ENCODE data around the gene ALLC. TPM values are rescaled to one million over a fixed set of nuclear protein-coding genes. Genes with fewer than 3 reads are reported as not detected.
A peak's percentile ranks its signal among the peaks of the same experiment; 100 is the strongest.
"Not testable (repeated sequence)": the region's sequence is repeated elsewhere in the genome, so short reads cannot be mapped to it uniquely, and the experiment has no call there.

Gene ALLC
- total and polyA plus RNA-seq, 7 experiments from 2014 or later: not detected

- H3K4me1 Mint-ChIP-seq: no peaks in the 10 kb centered on the region
- H3K27me3 ChIP-seq (ENCODE audit: control insufficient read depth in 2 of 2, insufficient read depth in 2 of 2, low read length in 2 of 2): no peaks in the 10 kb centered on the region
- H3K4me1 ChIP-seq (ENCODE audit: control insufficient read depth in 2 of 2, insufficient read depth in 2 of 2, low read length in 2 of 2): no peaks in the 10 kb centered on the region
- ChIA-PET POLR2A (no interaction called here), CTCF (no interaction called here)
- ATAC-seq (no peak), DNase-seq (no peak)
- H3K36me3 Mint-ChIP-seq: no peaks in the 10 kb centered on the region
- H3K27ac Mint-ChIP-seq: peak overlapping the region in 1 of 9 donors; percentile 41
- H3K4me3 Mint-ChIP-seq: no peak overlapping the region
- no peaks in the 10 kb centered on the region for H3K9me3 ChIP-seq (ENCODE audit: control insufficient read depth in 2 of 3, low read length in 3 of 3)
- peaks cover 0 to 10% (median 0%) of the 10 kb centered on the region in 5 donors for H3K27me3 Mint-ChIP-seq
- no peaks in the 10 kb centered on the region for H3K9me3 Mint-ChIP-seq
- no peak overlapping the region for H3K4me3 ChIP-seq (ENCODE audit: low read length)
- H3K36me3 ChIP-seq (ENCODE audit: control insufficient read depth in 2 of 3, insufficient read depth in 3 of 3, low read length in 3 of 3): no peaks in the 10 kb centered on the region
- intact Hi-C loops (cut with micrococcal nuclease): no loop called here
- no peak overlapping the region for H3K27ac ChIP-seq (ENCODE audit: low read depth, low read length)
These were observed 22.6 kb upstream of the ALLC start for GRCh38 chr2:3635171-3635974.

- ATAC-seq; H3K27ac ChIP-seq (ENCODE audit: low read depth, low read length); intact Hi-C loops (cut with micrococcal nuclease); H3K9me3 ChIP-seq (ENCODE audit: control insufficient read depth in 2 of 3, low read length in 3 of 3); H3K4me1 ChIP-seq (ENCODE audit: control insufficient read depth in 2 of 2, insufficient read depth in 2 of 2, low read length in 2 of 2); POLR2A ChIA-PET; H3K4me3 ChIP-seq (ENCODE audit: low read length); H3K4me1 Mint-ChIP-seq; H3K4me3 Mint-ChIP-seq; H3K36me3 Mint-ChIP-seq; H3K27me3 ChIP-seq (ENCODE audit: control insufficient read depth in 2 of 2, insufficient read depth in 2 of 2, low read length in 2 of 2); H3K27ac Mint-ChIP-seq; H3K36me3 ChIP-seq (ENCODE audit: control insufficient read depth in 2 of 3, insufficient read depth in 3 of 3, low read length in 3 of 3); H3K9me3 Mint-ChIP-seq; CTCF ChIA-PET; DNase-seq: not testable (repeated sequence)
- H3K27me3 Mint-ChIP-seq: peaks cover 0 to 10% (median 0%) of the 10 kb centered on the region in 5 donors
These were observed 22.0 kb upstream of the ALLC start for GRCh38 chr2:3635975-3636327.

GRCh38 chr2:3636586-3637310 lies 21.3 kb upstream of the ALLC start:
- no peaks in the 10 kb centered on the region for H3K9me3 Mint-ChIP-seq
- ChIA-PET POLR2A (no interaction called here), CTCF (no interaction called here)
- no peaks in the 10 kb centered on the region for H3K4me1 Mint-ChIP-seq
- H3K27ac Mint-ChIP-seq: peak overlapping the region in 1 of 9 donors; percentile 36
- peaks cover 0 to 10% (median 0%) of the 10 kb centered on the region in 5 donors for H3K27me3 Mint-ChIP-seq
- DNase-seq: no peak
- Histone ChIP-seq H3K27ac (ENCODE audit: low read depth, low read length) (no peak overlapping the region), H3K9me3 (ENCODE audit: control insufficient read depth in 2 of 3, low read length in 3 of 3) (no peaks in the 10 kb centered on the region), H3K27me3 (ENCODE audit: control insufficient read depth in 2 of 2, insufficient read depth in 2 of 2, low read length in 2 of 2) (no peaks in the 10 kb centered on the region), H3K4me3 (ENCODE audit: low read length) (no peak overlapping the region), H3K36me3 (ENCODE audit: control insufficient read depth in 2 of 3, insufficient read depth in 3 of 3, low read length in 3 of 3) (no peaks in the 10 kb centered on the region), H3K4me1 (ENCODE audit: control insufficient read depth in 2 of 2, insufficient read depth in 2 of 2, low read length in 2 of 2) (no peaks in the 10 kb centered on the region)
- no peaks in the 10 kb centered on the region for H3K36me3 Mint-ChIP-seq
- no peak for ATAC-seq
- H3K4me3 Mint-ChIP-seq: no peak overlapping the region
- intact Hi-C loops (cut with micrococcal nuclease): no loop called here

GRCh38 chr2:3637311-3637675 lies 20.7 kb upstream of the ALLC start:
- Mint-ChIP-seq H3K9me3 (no peaks in the 10 kb centered on the region), H3K27ac (no peak overlapping the region), H3K36me3 (no peaks in the 10 kb centered on the region), H3K4me3 (no peak overlapping the region), H3K4me1 (no peaks in the 10 kb centered on the region), H3K27me3 (peaks cover 0 to 10% (median 0%) of the 10 kb centered on the region in 5 donors)
- H3K27ac ChIP-seq (ENCODE audit: low read depth, low read length): no peak overlapping the region
- intact Hi-C loops (cut with micrococcal nuclease): no loop called here
- ChIA-PET POLR2A (no interaction called here), CTCF (no interaction called here)
- DNase-seq: no peak
- no peaks in the 10 kb centered on the region for H3K4me1 ChIP-seq (ENCODE audit: control insufficient read depth in 2 of 2, insufficient read depth in 2 of 2, low read length in 2 of 2)
- H3K4me3 ChIP-seq (ENCODE audit: low read length): no peak overlapping the region
- no peaks in the 10 kb centered on the region for H3K27me3 ChIP-seq (ENCODE audit: control insufficient read depth in 2 of 2, insufficient read depth in 2 of 2, low read length in 2 of 2)
- no peak for ATAC-seq
- no peaks in the 10 kb centered on the region for H3K36me3 ChIP-seq (ENCODE audit: control insufficient read depth in 2 of 3, insufficient read depth in 3 of 3, low read length in 3 of 3)
- H3K9me3 ChIP-seq (ENCODE audit: control insufficient read depth in 2 of 3, low read length in 3 of 3): no peaks in the 10 kb centered on the region

- Histone ChIP-seq H3K36me3 (ENCODE audit: control insufficient read depth in 2 of 3, insufficient read depth in 3 of 3, low read length in 3 of 3) (no peaks in the 10 kb centered on the region), H3K9me3 (ENCODE audit: control insufficient read depth in 2 of 3, low read length in 3 of 3) (no peaks in the 10 kb centered on the region), H3K27ac (ENCODE audit: low read depth, low read length) (no peak overlapping the region), H3K4me3 (ENCODE audit: low read length) (no peak overlapping the region), H3K27me3 (ENCODE audit: control insufficient read depth in 2 of 2, insufficient read depth in 2 of 2, low read length in 2 of 2) (no peaks in the 10 kb centered on the region), H3K4me1 (ENCODE audit: control insufficient read depth in 2 of 2, insufficient read depth in 2 of 2, low read length in 2 of 2) (no peaks in the 10 kb centered on the region)
- no peaks in the 10 kb centered on the region for H3K9me3 Mint-ChIP-seq
- no peak for ATAC-seq
- no peak overlapping the region for H3K27ac Mint-ChIP-seq
- POLR2A ChIA-PET: no interaction called here
- DNase-seq: peak in 1 of 9 donors; percentile 20
- H3K4me3 Mint-ChIP-seq: no peak overlapping the region
- intact Hi-C loops (cut with micrococcal nuclease): no loop called here
- CTCF ChIA-PET: interaction anchor here (0.6 kb wide), 1 partner anchor 170 kb away, joined by 3 read pairs; no protein-coding TSS in a partner anchor
- H3K4me1 Mint-ChIP-seq: no peaks in the 10 kb centered on the region
- peaks cover 0 to 10% (median 0%) of the 10 kb centered on the region in 5 donors for H3K27me3 Mint-ChIP-seq
- no peaks in the 10 kb centered on the region for H3K36me3 Mint-ChIP-seq
These were observed 20.1 kb upstream of the ALLC start for GRCh38 chr2:3637692-3638455.

- H3K4me3 Mint-ChIP-seq: no peak overlapping the region
- no peaks in the 10 kb centered on the region for H3K36me3 Mint-ChIP-seq
- POLR2A ChIA-PET: no interaction called here
- Histone ChIP-seq H3K4me3 (ENCODE audit: low read length) (no peak overlapping the region), H3K36me3 (ENCODE audit: control insufficient read depth in 2 of 3, insufficient read depth in 3 of 3, low read length in 3 of 3) (no peaks in the 10 kb centered on the region), H3K4me1 (ENCODE audit: control insufficient read depth in 2 of 2, insufficient read depth in 2 of 2, low read length in 2 of 2) (no peaks in the 10 kb centered on the region), H3K27me3 (ENCODE audit: control insufficient read depth in 2 of 2, insufficient read depth in 2 of 2, low read length in 2 of 2) (no peaks in the 10 kb centered on the region), H3K27ac (ENCODE audit: low read depth, low read length) (no peak overlapping the region), H3K9me3 (ENCODE audit: control insufficient read depth in 2 of 3, low read length in 3 of 3) (no peaks in the 10 kb centered on the region)
- ATAC-seq: no peak
- H3K9me3 Mint-ChIP-seq: no peaks in the 10 kb centered on the region
- H3K27me3 Mint-ChIP-seq: peaks cover 0 to 10% (median 0%) of the 10 kb centered on the region in 5 donors
- CTCF ChIA-PET: interaction anchor here (0.6 kb wide), 1 partner anchor 171 kb away, joined by 3 read pairs; no protein-coding TSS in a partner anchor
- no peak overlapping the region for H3K27ac Mint-ChIP-seq
- no peaks in the 10 kb centered on the region for H3K4me1 Mint-ChIP-seq
- peak in 1 of 9 donors; percentile 17 for DNase-seq
- intact Hi-C loops (cut with micrococcal nuclease): no loop called here
These were observed 19.6 kb upstream of the ALLC start for GRCh38 chr2:3638456-3638810.

Measured in naive thymus-derived CD4-positive, alpha-beta T cell (primary cell).